GM12864 (cell line): ENCODE measurements around the gene ENG.
A peak's percentile ranks its signal among the peaks of the same experiment; 100 is the strongest.

ENCODE experiments used
- DNase-seq: peaks from one replicate; pipeline ENCODE4 v3.0.0-alpha.2; 2011; ENCODE audit warnings: low read depth
- H3K4me3 ChIP-seq: 2 replicates; pipeline ENCODE4 v1.5.1; 2011; ENCODE audit warnings: mild to moderate bottlenecking, low read depth, low read length, control low read depth
- TF ChIP-seq, protein P1 (sequence below): IDR thresholded peaks from 2 replicates; pipeline ENCODE4 v1.5.1; 2011; ENCODE audit warnings: low read depth, mild to moderate bottlenecking, moderate library complexity, low read length, control low read depth, inconsistent platforms; ENCODE audit errors: missing control alignments

ENG gene

DNA sequence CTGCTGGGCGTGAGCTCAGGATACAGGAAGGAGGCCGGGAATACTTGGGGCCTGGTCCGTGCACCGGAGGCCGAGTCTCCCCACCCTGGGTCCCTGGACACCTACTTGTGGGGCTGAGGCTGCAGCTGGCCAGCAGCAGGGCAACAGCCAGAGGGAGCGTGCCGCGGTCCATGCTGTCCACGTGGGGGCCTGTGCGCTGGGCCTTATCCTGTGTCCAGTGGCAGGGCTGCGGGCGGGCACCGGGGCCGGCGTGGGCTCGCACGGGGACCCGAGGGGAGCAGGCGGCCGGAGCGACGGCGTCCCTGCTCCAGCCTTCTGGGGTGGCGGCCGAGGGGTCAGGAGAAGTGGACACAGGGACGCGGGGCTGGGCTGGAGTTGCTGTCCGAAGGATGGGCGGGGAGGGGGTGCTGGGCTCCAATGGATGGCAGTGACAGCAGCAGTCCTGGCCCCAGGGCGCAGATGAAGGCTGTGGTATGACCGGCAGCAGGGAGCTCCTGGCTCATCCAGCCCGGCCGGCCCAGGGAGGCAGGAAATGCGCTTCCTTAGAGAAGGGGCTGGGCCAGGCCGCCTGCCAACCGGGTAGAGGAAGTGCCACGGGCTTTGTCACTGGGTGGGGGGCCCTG, at the start of gene ENG:
ENG (minus strand) TSS at position 475 of the 623 bp plus-strand sequence; CDS start at position 172, 303 bp downstream.
- no peak for DNase-seq
- TF ChIP-seq, protein P1, sequence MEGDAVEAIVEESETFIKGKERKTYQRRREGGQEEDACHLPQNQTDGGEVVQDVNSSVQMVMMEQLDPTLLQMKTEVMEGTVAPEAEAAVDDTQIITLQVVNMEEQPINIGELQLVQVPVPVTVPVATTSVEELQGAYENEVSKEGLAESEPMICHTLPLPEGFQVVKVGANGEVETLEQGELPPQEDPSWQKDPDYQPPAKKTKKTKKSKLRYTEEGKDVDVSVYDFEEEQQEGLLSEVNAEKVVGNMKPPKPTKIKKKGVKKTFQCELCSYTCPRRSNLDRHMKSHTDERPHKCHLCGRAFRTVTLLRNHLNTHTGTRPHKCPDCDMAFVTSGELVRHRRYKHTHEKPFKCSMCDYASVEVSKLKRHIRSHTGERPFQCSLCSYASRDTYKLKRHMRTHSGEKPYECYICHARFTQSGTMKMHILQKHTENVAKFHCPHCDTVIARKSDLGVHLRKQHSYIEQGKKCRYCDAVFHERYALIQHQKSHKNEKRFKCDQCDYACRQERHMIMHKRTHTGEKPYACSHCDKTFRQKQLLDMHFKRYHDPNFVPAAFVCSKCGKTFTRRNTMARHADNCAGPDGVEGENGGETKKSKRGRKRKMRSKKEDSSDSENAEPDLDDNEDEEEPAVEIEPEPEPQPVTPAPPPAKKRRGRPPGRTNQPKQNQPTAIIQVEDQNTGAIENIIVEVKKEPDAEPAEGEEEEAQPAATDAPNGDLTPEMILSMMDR: no peak
- no peak within 1 kb of the TSS; the same call in 1 of the 2 replicates for H3K4me3 ChIP-seq

DNA sequence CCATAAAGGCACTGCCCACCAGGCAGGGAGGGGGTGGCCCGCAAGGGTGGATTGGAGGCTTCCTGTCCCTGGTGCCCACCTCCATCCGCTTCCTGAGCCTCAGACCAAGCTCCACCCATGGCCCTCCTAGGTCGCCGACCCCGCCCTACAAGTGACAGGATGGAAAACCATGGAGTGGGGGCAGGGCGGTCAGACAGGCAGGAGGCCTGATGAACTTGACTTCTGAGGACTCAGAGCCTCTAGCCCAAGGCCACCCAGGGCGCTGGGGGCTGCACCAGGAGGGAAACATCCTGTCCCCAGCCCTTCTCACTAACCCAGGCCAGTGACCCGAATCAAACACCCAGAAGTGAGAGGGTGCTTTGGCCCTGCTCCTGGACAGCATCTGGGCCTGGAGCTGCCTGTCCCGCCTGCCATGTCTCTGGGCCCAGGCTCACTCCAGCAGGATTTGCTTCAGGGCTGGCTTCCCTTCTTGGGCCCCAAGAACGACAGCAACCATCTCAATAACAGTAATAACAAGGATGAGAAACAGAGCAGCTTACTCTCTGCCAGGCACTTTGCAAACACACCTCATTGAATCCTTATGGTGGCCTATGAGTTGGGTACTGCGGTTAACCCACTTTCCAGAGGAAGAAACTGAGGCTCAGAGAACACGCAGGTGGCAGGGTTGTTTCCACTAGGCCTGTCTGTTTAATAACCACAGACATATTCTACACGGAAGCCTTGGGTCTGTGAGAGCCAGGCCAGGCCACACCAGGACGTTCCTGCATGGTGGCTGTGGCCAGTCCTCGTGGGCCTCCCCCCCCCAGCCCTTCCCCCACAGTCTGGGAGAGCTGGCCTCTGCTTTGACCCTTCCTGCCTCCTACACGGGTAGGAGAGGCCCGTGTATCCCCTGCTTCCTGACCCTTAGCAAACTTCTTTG, 49.4 kb upstream of the ENG start:
- TF ChIP-seq, protein P1: no peak
- H3K4me3 ChIP-seq: peak overlapping the region; percentile 55
- peak; percentile 76 for DNase-seq

DNA sequence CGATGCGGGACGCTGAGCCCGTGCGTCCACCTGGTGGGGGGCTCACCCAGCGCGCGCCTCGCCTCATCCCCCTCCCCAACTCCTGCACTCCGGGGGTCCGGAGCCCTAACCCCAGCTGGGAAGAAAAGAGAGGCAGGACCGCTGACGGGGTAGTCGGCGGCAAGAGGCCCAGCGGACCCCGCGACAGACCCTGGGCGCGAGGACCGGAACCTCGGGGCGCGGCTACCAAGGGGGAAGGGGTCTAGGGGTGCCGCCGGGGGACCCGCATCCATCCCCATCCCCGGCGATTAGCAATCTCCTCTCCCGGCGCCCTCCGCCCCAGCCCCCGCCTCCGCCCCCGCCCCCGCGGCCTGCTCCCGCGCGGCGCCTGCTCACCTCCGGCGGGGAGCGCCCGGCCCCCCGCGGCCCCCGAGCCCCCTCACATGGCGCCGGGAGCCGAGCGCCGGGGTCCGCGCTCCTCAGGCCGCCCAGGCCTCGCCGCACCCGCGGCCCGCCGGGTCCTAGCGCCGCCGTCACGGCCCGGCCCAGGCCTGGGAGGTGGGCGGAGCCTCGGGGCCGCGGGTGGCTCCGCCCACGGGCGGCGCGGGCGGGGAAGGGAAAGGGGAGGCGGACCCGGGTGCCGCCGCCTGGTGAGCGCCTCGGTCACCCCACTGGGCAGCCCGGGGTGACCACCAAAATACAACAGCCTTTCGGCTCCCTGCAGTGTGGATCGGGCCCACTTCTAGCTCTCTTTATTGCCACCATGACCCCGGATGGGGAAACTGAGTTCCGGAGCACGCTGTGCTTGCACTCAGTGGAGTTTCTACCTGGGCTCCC, 44.9 kb upstream of the ENG start, which contains the start of gene ST6GALNAC6:
ST6GALNAC6 (minus strand) TSS at position 476 of the 816 bp plus-strand sequence. CDS start 1,622 bp downstream, outside the sequence.
- DNase-seq: no peak
- TF ChIP-seq, protein P1: no peak
- peak within 1 kb of the TSS; percentile 88 for H3K4me3 ChIP-seq

GRCh38 chr9:127898433-127899127, 44.1 kb upstream of the ENG start:
- H3K4me3 ChIP-seq: peak overlapping the region; percentile 88
- no peak for DNase-seq
- TF ChIP-seq, protein P1: no peak

DNA sequence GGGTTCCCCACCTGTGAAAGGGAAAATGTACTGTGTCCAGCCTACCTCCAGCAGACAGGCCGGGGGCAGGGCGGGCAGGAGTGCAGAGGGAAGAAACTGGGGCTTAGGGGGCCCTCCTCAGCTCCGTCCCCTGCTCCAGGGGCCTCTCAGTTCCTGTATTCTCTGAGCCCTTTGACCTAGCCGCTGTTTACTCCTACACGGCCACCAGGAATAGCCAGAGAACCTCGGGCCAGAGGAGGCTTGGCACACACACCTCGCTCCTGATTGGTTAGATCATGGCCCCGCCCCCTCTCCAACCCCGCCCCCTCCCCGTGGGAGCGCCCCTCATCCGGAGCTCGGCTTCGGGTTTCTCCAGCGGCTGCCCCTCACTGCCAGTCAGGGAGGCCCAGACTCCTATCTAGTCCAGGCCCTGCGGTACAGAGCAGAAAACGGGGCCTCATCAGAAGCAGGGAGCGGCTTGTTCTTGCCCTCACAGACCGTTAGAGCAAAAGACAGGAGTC, 42.8 kb upstream of the ENG start:
- no peak for DNase-seq
- TF ChIP-seq, protein P1: no peak
- no peak overlapping the region for H3K4me3 ChIP-seq
